Esophagus (tissue), 2 donors: ENCODE data around the gene CALCA. TPM values are rescaled to one million over a fixed set of nuclear protein-coding genes. Genes with fewer than 3 reads are reported as not detected.
A peak's percentile ranks its signal among the peaks of the same experiment; 100 is the strongest.

ENCODE experiments used
- H3K27ac ChIP-seq, 2 donors: one replicate each; pipeline ENCODE4 v1.5.1; 2013; ENCODE audit warnings: low read depth in 2 of 2, mild to moderate bottlenecking in 2 of 2, inconsistent platforms in 1 of 2, low read length in 1 of 2, moderate library complexity in 1 of 2
- H3K27me3 ChIP-seq, 2 donors: one replicate each; pipeline ENCODE4 v1.6.1; 2013; ENCODE audit warnings: low read length in 2 of 2, control low read depth in 1 of 2, mild to moderate bottlenecking in 1 of 2; ENCODE audit not compliant: insufficient read depth in 2 of 2, control insufficient read depth in 1 of 2
- H3K36me3 ChIP-seq, 2 donors: one replicate each; pipeline ENCODE4 v1.6.1; 2013; ENCODE audit warnings: low read length in 1 of 2; ENCODE audit not compliant: control insufficient read depth in 2 of 2, insufficient read depth in 2 of 2
- H3K4me1 ChIP-seq, 2 donors: one replicate each; pipeline ENCODE4 v1.6.1; 2013; ENCODE audit warnings: low read length in 1 of 2; ENCODE audit not compliant: control insufficient read depth in 2 of 2, insufficient read depth in 2 of 2
- H3K4me3 ChIP-seq, 2 donors: one replicate each; pipeline ENCODE4 v1.5.1; 2013; ENCODE audit warnings: low read length in 2 of 2, mild to moderate bottlenecking in 2 of 2, low read depth in 1 of 2, moderate library complexity in 1 of 2
- H3K9me3 ChIP-seq, 2 donors: one replicate each; pipeline ENCODE4 v1.6.1; 2013; ENCODE audit warnings: mild to moderate bottlenecking in 2 of 2, low read depth in 1 of 2, low read length in 1 of 2, moderate library complexity in 1 of 2; ENCODE audit not compliant: control insufficient read depth in 2 of 2, insufficient read depth in 1 of 2
- WGBS, 2 donors: extraction: QIAGEN DNeasy Blood & Tissue Kit; methylation state at CpG; one replicate each; pipeline ENCODE4 v1.1.7; 2013; 5-methylcytosine and 5-hydroxymethylcytosine counted together
- polyA plus RNA-seq, 2 donors: library from polyadenylated mRNA; stranded (reverse); fragments of 200-250 nt; gene quantifications; one replicate each; pipeline ENCODE4 v1.2.3, GENCODE V29; 2013
- donor health status: healthy with polysubstance abuse.
- donor health status: Bipolar disorder and iron deficiency.

The CALCA gene
- polyA plus RNA-seq, 2 donors: 0.02 TPM; not detected in 1

DNA sequence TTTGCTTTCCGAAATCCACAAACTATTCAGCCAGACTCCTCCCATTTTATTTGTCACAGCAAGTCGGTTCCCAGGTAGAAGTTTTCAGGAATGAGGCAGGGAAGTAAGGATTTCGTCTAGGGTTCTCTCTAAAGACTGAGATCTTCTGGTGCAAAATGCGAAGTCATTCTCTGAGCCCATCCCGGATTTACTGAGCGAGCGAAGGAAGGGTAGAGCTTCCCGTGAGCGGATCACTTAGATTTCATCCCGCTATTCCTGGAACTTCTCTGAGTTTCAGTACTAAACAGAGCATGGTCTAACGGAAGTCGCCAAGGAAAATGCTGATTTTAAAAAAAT, 3.1 kb upstream of the CALCA start:
- H3K27ac ChIP-seq: no peak overlapping the region
- no peaks in the 10 kb centered on the region for H3K9me3 ChIP-seq
- H3K4me1 ChIP-seq: peaks cover 0 to 6% of the 10 kb centered on the region in 2 donors
- peaks cover 3 to 22% of the 10 kb centered on the region in 2 donors for H3K27me3 ChIP-seq
- no peaks in the 10 kb centered on the region for H3K36me3 ChIP-seq
- H3K4me3 ChIP-seq: no peak overlapping the region
- WGBS, 2 donors: 9 to 10% methylated on average over 12 of the region's 12 CpGs

DNA sequence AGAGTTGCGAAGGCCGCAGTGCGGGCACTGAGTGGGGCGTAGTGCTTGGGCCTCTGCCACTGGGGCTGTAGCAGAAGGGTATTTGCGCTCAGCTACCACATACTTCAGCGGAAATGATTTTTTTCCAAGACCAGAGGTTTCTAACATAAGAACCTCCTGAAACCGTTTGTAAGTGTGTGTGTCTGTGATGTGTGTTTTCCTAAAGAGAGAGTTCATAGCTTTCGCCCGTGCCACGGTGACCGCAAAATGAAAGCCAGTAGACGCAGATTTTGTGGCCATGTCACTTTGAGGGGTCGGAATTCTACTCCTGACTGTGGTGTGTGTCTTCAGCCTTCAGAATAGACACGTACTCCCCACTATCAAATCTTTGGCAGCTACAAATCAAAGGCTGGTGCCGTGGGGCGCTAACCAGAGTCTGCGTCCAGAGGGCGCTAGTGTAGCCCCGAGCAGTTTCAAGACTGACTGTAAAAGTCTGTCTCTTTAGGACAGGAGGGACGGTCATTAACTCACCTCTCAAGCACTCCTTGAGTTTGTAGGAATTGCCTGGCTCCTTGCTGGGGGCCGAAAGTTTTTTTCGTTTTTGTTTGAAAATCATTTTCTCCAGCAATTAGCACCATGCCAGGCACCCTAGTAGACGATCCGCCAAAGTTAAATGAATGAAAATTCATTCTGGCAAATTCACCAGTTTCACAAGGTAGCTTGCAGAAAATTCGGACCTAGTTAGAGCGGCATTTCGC, 2.5 kb upstream of the CALCA start:
- H3K4me3 ChIP-seq: peak overlapping the region in 1 of 2 donors; percentile 21
- 6 to 8% methylated on average over 27 of the region's 27 CpGs for WGBS, 2 donors

DNA sequence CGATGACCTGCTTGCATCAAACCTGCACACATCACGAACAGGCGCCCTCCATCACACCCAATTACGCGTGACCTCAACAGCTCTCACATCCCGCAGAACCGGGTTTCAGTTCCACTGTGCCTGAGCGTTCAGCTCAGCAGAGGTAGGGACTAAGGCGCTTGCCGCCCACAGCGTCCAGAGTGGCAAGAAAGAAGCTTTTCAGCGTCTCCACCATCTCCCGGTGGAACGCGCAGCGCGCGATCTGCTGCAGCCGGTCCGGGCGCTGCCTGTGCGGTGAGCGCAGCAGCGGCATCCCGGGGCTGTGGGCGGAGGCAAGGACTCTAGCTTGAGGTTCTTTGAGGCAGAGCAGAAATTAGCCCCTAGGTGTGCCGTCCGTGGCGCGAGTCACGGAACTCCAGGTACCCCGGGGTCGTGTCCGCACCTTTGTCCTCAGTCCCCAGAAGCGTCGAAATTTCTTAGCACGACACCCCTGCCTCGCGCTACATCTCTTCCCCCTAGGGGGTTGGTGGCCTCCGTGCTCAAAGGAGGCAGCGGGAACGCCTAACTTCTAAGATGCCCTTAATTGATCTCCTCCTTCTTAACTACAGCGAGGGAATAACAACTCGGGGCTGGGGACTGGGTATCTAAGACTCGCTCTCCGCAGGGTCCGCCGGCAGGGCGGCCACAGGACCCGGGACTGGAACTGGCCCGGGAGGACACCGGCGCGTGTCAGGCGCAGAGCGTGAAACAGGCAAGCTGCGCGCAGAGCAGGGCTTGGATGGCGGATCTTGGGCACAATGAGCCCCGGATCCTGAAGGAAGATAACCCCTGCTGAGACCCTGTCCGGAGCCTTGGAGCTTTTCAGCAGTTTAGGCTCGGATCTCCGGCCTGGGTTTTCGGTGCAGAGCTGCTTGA, 1.7 kb upstream of the CALCA start:
- Histone ChIP-seq H3K36me3 (no peaks in the 10 kb centered on the region), H3K9me3 (no peaks in the 10 kb centered on the region), H3K4me1 (peaks cover 0 to 6% of the 10 kb centered on the region in 2 donors), H3K27ac (no peak overlapping the region), H3K27me3 (peaks cover 3 to 25% of the 10 kb centered on the region in 2 donors), H3K4me3 (peak overlapping the region in 1 of 2 donors; percentile 21)
- 3 to 4% methylated on average over 63 to 64 of the region's 64 CpGs for WGBS, 2 donors

More for the DNA sequence above, 2.5 kb upstream of the CALCA start:
- peaks cover 0 to 6% of the 10 kb centered on the region in 2 donors for H3K4me1 ChIP-seq
- H3K27me3 ChIP-seq: peaks cover 3 to 25% of the 10 kb centered on the region in 2 donors
- H3K27ac ChIP-seq: no peak overlapping the region
- no peaks in the 10 kb centered on the region for H3K36me3 ChIP-seq
- no peaks in the 10 kb centered on the region for H3K9me3 ChIP-seq

DNA sequence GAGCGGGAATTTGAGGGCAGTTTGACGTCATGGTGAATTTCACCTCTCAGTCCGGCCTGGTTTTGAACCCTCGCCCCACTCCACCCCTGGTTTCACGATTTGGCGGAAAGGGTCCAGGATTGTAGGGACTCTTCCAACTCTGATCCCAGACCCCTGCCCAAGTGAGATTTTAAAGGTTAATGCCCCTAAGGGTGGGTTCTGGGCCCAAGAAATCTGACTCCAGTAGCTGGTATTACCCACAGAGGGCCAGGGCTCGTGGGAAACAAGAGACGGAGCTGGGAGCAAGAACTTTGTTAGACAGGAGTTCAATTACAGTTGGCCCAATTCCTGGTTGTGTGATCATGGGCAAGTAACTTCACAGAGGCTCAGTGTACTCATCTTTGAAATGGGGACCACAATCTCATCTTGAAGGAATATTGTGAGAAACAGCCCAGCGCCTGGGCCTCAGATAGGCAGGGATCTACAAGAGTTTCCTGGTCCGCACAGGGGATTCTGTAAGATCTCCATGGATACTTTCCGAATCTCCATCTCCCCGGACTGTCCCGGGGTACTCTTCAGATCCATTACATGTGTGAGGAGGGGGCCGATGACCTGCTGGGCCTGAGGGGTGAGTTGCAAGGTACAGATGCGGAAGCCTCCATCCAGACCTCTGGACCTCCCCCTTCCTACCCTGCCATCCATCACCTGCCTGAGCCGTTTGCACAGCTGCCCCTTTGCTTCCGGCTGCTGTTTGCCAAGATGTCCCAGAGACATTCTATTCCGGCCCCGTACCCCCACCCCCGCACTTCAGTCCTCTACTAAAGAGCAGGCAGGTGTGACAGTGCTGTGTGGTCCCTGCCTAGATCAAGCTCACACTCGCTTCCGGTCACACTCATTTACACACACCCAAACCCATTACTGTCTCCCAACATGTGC, 687 bp upstream of the CALCA start:
- H3K27ac ChIP-seq: no peak overlapping the region
- peaks cover 0 to 6% of the 10 kb centered on the region in 2 donors for H3K4me1 ChIP-seq
- H3K36me3 ChIP-seq: no peaks in the 10 kb centered on the region
- no peak overlapping the region for H3K4me3 ChIP-seq
- H3K27me3 ChIP-seq: peaks cover 3 to 25% of the 10 kb centered on the region in 2 donors
- 15 to 17% methylated on average over 22 of the region's 22 CpGs for WGBS, 2 donors
- H3K9me3 ChIP-seq: no peaks in the 10 kb centered on the region

DNA sequence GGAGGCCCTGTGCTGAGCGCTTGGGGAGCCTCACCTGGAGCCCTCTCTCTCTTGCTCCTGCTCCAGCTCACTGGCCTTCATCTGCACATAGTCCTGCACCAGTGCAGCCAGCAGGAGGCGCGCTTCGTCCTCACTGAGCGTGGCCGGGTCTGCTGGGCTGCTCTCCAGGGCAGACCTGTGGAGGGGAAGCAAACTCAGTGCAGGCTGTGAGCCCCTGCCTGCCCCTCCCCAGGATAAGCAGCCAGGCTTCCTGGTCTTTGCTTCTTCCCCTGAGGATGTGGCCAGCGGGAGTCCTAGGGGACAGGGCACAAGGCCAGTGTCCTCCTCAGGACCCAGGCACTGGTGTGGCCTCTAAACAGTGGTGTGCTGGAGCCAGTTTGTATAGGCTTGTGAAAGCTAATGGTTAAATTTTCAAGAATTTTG, 2.2 kb downstream of the CALCA start:
- no peak overlapping the region for H3K4me3 ChIP-seq
- peaks cover 3 to 24% of the 10 kb centered on the region in 2 donors for H3K27me3 ChIP-seq
- no peaks in the 10 kb centered on the region for H3K36me3 ChIP-seq
- no peak overlapping the region for H3K27ac ChIP-seq
- 13 to 16% methylated on average over 7 of the region's 7 CpGs for WGBS, 2 donors
- H3K9me3 ChIP-seq: no peaks in the 10 kb centered on the region
- H3K4me1 ChIP-seq: peaks cover 0 to 6% of the 10 kb centered on the region in 2 donors

DNA sequence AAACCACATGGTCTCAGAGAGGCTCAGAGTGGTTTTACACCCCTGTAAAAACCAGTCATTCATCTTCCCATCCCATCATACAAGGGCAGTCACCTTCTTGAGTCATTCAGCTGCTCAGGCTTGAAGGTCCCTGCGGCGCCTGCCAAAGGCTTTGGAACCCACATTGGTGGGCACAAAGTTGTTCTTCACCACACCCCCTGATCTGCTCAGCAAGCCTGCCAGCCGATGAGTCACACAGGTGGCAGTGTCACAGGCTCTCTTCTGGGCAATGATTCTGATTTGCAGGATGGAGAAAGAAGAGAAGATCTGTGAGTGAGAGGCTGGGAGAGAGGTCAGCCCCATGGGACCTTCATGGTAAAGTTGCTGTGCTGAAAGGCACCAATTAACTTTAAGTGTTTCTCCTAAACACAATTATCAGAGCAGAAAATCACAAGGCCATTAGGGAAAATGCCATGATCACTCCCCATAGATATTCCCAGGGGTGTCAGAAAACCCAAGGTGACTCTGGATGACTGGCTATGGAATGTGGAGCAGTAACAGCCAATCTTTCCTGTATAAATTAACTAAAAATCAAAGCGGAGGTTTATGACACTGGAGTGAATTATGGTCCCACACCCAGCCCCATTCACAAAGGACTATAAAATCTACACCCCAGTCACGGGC, 4.4 kb downstream of the CALCA start:
- Histone ChIP-seq H3K27ac (no peak overlapping the region), H3K4me1 (no peaks in the 10 kb centered on the region), H3K27me3 (peaks cover 0 to 11% of the 10 kb centered on the region in 2 donors), H3K9me3 (no peaks in the 10 kb centered on the region), H3K4me3 (no peak overlapping the region), H3K36me3 (no peaks in the 10 kb centered on the region)
- WGBS, 2 donors: 73 to 77% methylated on average over 5 of the region's 5 CpGs

DNA sequence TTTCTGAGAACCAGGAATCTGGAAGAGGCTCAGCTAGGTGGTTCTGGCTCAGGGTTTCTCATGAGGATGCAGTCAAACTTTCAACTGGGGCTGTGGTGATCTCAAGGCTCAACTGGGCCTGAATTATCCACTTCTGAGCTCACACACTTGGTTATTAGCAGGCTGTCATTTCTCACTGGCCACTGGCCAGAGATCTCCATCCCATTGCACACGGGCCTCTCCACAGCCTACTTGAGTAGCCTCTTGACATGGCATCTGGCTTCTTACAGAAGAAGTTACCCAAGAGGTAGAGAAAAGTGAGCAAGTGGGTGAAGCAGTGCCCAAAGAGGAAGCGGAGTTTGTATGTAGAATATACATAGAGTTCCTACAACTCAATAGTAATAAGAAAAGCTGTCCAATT, 16.0 kb downstream of the CALCA start:
- no peaks in the 10 kb centered on the region for H3K9me3 ChIP-seq
- H3K36me3 ChIP-seq: no peaks in the 10 kb centered on the region
- H3K27ac ChIP-seq: no peak overlapping the region
- no peaks in the 10 kb centered on the region for H3K4me1 ChIP-seq
- no peaks in the 10 kb centered on the region for H3K27me3 ChIP-seq
- no peak overlapping the region for H3K4me3 ChIP-seq
- 71 to 85% methylated on average over 2 of the region's 2 CpGs for WGBS, 2 donors

DNA sequence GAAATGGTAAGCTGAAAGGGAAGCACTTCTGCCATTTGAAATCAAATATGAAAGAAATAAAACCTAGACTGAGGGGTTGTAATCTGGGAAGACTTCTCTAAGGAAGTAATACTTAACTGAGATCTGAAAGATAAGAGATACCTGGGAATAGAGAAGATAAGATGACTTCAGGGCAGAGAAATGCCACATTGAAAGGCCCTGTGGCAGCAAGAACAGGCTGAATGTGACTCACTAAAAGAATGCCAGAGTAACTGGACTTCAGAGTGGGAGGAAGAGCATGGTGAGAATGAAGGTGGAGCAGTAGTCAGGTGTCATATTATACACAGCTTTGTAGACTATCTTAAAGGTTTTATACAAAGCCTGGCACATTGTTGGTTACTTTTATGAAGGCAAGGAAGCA, 17.6 kb downstream of the CALCA start:
- Histone ChIP-seq H3K4me3 (no peak overlapping the region), H3K9me3 (no peaks in the 10 kb centered on the region), H3K27ac (no peak overlapping the region), H3K27me3 (no peaks in the 10 kb centered on the region), H3K36me3 (no peaks in the 10 kb centered on the region), H3K4me1 (no peaks in the 10 kb centered on the region)

DNA sequence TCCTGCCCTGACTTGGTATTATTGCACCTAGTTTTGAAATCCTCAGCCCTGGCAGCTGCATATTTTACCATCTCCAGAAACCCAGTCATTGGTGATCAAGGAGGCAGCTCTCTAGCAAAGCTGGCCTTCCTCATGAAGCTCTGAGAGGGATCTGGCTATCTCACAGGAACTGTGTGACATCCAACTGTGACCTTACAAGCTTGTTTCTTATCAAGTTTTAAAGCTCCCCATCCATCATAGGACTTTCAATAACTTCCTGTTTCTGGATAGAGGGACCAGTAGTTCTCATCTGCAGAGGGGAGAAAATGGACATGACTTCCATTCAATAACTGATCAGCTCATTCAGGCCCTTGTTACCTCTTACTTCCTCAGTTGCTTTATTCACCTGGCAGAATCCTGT, 18.2 kb downstream of the CALCA start:
- Histone ChIP-seq H3K27me3 (no peaks in the 10 kb centered on the region), H3K9me3 (no peaks in the 10 kb centered on the region), H3K36me3 (no peaks in the 10 kb centered on the region), H3K4me1 (no peaks in the 10 kb centered on the region), H3K4me3 (no peak overlapping the region), H3K27ac (no peak overlapping the region)
